Measurements from ENCODE around the gene PCCA.

DNA sequence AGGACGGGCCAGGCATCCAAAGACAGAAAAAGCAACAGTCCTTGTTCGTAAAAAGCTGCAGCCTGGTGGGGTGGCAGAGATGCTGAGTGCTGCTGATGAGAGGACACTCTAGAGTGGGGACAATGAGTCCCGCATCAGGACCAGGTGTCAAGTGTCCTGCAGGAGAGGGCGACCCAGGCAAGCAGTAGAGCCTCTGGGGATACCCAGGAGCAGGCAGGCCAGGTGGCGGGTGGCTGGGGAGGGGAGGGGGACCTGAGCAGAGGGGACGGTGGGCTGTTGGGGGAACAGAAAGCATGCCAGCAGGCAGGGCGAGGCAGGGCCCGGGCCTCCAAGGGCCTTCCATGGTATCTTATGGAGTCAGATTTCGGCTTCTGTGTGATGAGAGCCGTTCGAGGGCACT is 463.9 kb downstream of the PCCA start:
- TF ChIP-seq GATA2 (IDR thresholded peaks at IDR 0.05; ENCODE audit: low read depth, low read length) = no peak
- TF ChIP-seq GATA3 (IDR thresholded peaks at IDR 0.05; ENCODE audit: low read depth, low read length) = no peak

Measured in SH-SY5Y (cell line).